ENCODE data around the gene DUSP1. TPM values are rescaled to one million over a fixed set of nuclear protein-coding genes. Genes with fewer than 3 reads are reported as not detected.
"Not testable (repeated sequence)": the region's sequence is repeated elsewhere in the genome, so short reads cannot be mapped to it uniquely, and the experiment has no call there.

The DUSP1 gene
- total RNA-seq, 1 donor from 2014 or later, result 91.7 TPM

DNA sequence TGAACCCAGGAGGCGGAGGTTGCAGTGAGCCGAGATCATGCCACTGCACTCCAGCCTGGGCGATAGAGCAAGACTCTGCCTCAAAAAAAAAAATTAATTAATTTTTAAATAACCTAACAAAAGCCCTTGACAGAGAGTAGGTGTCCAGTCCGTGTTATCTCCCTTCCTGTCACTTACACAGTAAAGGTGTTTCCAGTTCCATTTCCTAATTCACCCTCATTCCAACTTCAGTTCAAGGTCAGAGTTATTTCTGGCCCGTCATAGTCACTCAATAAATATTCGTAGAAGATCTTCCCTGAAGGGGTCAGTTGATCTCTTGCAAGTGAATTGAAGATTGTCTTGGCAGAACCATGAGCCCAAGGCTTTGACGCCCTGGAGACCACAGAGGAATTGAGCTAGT, 46.7 kb upstream of the DUSP1 start:
- Mint-ChIP-seq H3K4me1 (ENCODE audit: low read depth, unreplicated experiment) (no peaks in the 10 kb centered on the region), H3K36me3 (ENCODE audit: unreplicated experiment) (no peaks in the 10 kb centered on the region), H3K9me3 (ENCODE audit: unreplicated experiment) (peaks cover 4% of the 10 kb centered on the region), H3K4me3 (ENCODE audit: unreplicated experiment) (no peak overlapping the region), H3K27me3 (ENCODE audit: unreplicated experiment) (peaks cover 3% of the 10 kb centered on the region), H3K27ac (ENCODE audit: unreplicated experiment) (no peak overlapping the region)
- TF ChIP-seq CTCF (IDR thresholded peaks at IDR 0.05; ENCODE audit: partially characterized antibody, unreplicated experiment), result no peak
- DNase-seq, result no peak

DNA sequence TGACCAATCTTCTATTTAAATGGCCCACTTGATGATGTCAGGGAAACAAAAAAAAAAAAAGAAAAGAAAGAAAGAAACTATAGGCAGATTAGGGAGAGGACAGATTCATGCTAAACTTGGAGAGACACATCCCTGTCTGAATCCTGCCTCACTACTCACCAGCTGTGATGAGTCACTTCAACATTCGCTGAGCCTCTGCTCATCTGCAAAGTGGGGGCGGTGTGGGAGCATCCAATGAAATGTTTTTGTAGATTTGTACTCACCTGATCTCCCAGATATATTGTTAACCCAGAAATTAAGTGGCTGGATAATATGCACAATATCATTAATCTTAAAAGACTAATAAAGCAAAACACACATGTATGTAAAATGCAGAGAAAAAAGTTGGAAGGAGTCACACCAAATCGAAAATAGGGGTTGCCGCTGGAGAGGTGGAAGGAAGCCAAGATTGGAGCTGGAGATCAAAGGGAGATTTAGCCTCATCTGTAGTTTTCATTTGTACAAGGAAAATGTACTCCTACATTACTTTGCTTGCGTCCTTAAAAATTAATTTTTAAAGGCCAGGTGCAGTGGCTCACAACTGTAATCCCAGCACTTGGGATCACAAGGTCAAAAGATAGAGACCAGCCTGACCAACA, 46.0 kb upstream of the DUSP1 start:
- no peak overlapping the region for H3K4me3 Mint-ChIP-seq (ENCODE audit: unreplicated experiment)
- H3K27me3 Mint-ChIP-seq (ENCODE audit: unreplicated experiment), result peaks cover 3% of the 10 kb centered on the region
- no peak overlapping the region for H3K27ac Mint-ChIP-seq (ENCODE audit: unreplicated experiment)
- peaks cover 4% of the 10 kb centered on the region for H3K9me3 Mint-ChIP-seq (ENCODE audit: unreplicated experiment)
- no peak for TF ChIP-seq CTCF (IDR thresholded peaks at IDR 0.05; ENCODE audit: partially characterized antibody, unreplicated experiment)
- H3K36me3 Mint-ChIP-seq (ENCODE audit: unreplicated experiment), result no peaks in the 10 kb centered on the region
- DNase-seq, result no peak
- H3K4me1 Mint-ChIP-seq (ENCODE audit: low read depth, unreplicated experiment), result no peaks in the 10 kb centered on the region

DNA sequence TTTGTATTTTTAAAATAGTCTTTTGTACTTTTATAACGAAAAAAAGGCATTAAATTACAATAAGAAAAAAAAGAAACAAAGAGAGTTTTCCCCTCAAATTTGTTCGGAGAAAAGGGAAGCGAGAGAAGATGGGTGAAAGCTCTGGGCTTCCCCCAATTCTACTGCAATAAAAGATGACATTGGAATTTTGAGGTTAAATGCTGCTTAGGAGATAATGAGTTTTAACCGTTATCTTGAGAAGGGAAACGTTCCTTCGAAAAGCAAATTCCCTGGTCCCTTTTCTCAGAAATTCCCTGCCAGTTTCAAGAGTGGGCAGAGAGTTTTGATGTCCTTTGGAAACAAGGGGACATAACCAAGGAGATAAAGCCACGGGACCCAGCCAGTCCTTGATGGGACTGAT, 44.6 kb upstream of the DUSP1 start:
- H3K36me3 Mint-ChIP-seq (ENCODE audit: unreplicated experiment), result no peaks in the 10 kb centered on the region
- H3K4me3 Mint-ChIP-seq (ENCODE audit: unreplicated experiment), result no peak overlapping the region
- no peak for DNase-seq
- peaks cover 3% of the 10 kb centered on the region for H3K27me3 Mint-ChIP-seq (ENCODE audit: unreplicated experiment)
- H3K27ac Mint-ChIP-seq (ENCODE audit: unreplicated experiment), result no peak overlapping the region
- no peaks in the 10 kb centered on the region for H3K4me1 Mint-ChIP-seq (ENCODE audit: low read depth, unreplicated experiment)
- no peak for TF ChIP-seq CTCF (IDR thresholded peaks at IDR 0.05; ENCODE audit: partially characterized antibody, unreplicated experiment)
- peaks cover 4% of the 10 kb centered on the region for H3K9me3 Mint-ChIP-seq (ENCODE audit: unreplicated experiment)

- not testable (repeated sequence) for H3K36me3 Mint-ChIP-seq (ENCODE audit: unreplicated experiment); DNase-seq; H3K27me3 Mint-ChIP-seq (ENCODE audit: unreplicated experiment); H3K9me3 Mint-ChIP-seq (ENCODE audit: unreplicated experiment); H3K27ac Mint-ChIP-seq (ENCODE audit: unreplicated experiment); H3K4me3 Mint-ChIP-seq (ENCODE audit: unreplicated experiment); H3K4me1 Mint-ChIP-seq (ENCODE audit: low read depth, unreplicated experiment)
Measured at GRCh38 chr5:172810996-172811395, 40.0 kb upstream of the DUSP1 start.

DNA sequence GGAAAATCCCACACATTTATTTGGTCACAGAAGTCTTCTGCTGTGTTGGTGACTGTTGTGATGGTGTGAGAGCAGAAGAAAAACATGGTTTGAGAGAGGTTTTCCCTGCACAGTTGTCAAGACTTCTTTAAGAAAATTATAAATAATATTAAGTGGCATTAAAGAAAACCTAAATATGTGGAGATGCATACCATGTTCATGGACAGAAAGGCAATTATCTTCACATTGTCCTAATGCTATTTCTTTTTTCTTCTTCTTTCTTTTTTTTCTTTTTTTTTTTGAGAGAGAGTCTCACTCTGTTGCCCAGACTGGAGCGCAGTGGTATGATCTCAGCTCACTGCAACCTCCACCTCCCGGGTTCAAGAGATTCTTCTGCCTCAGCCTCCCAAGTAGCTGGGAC, 38.8 kb upstream of the DUSP1 start:
- DNase-seq, result no peak
- Mint-ChIP-seq H3K27ac (ENCODE audit: unreplicated experiment) (no peak overlapping the region), H3K4me3 (ENCODE audit: unreplicated experiment) (no peak overlapping the region), H3K36me3 (ENCODE audit: unreplicated experiment) (no peaks in the 10 kb centered on the region), H3K9me3 (ENCODE audit: unreplicated experiment) (no peaks in the 10 kb centered on the region), H3K4me1 (ENCODE audit: low read depth, unreplicated experiment) (no peaks in the 10 kb centered on the region), H3K27me3 (ENCODE audit: unreplicated experiment) (peaks cover 4% of the 10 kb centered on the region)
- TF ChIP-seq CTCF (IDR thresholded peaks at IDR 0.05; ENCODE audit: partially characterized antibody, unreplicated experiment), result no peak
